Gastroesophageal sphincter (tissue), 4 donors: ENCODE measurements around the gene MPP4. TPM values are rescaled to one million over a fixed set of nuclear protein-coding genes. Genes with fewer than 3 reads are reported as not detected.

Experiments
- ATAC-seq: fragments of 150-250 bp; one replicate; pipeline ENCODE4 v1.9.1; 2016; ENCODE audit warnings: mild to moderate bottlenecking, moderate library complexity
- H3K27ac ChIP-seq, 4 donors: fragments of 200-600 bp; sonication (generic) in 3 of 4; 1 replicate in 3 of 4; 2 replicates in 1 of 4; pipeline ENCODE4 v1.5.1; 2016 to 2019
- H3K27me3 ChIP-seq: fragments of 200-600 bp; sonication (generic); one replicate; pipeline ENCODE4 v1.5.1; 2019
- H3K36me3 ChIP-seq, 2 donors: fragments of 200-600 bp; sonication (generic); one replicate each; pipeline ENCODE4 v1.5.1; 2019; ENCODE audit warnings: control low read depth in 1 of 2
- H3K4me1 ChIP-seq, 3 donors: fragments of 200-600 bp; sonication (generic); 1 replicate in 2 of 3; 2 replicates in 1 of 3; pipeline ENCODE4 v1.5.1; 2016 to 2019; ENCODE audit warnings: control low read depth in 2 of 3
- H3K4me3 ChIP-seq, 2 donors: fragments of 200-600 bp; sonication (generic); one replicate each; pipeline ENCODE4 v1.5.1; 2019; ENCODE audit warnings: mild to moderate bottlenecking in 1 of 2, moderate library complexity in 1 of 2
- H3K9me3 ChIP-seq, 3 donors: fragments of 200-600 bp; sonication (generic); one replicate each; pipeline ENCODE4 v1.5.1; 2017 to 2019; ENCODE audit warnings: control low read depth in 2 of 3
- EP300 ChIP-seq: sonication (generic); formaldehyde crosslinking; IDR thresholded peaks from one replicate; pipeline ENCODE4 v1.6.1; 2017; ENCODE audit warnings: antibody characterized with exemption, mild to moderate bottlenecking
- POLR2A ChIP-seq, 2 donors: fragments of 450-650 bp; IDR thresholded peaks; one replicate each; pipeline ENCODE4 v1.6.1; 2017; ENCODE audit warnings: antibody characterized with exemption in 2 of 2, mild to moderate bottlenecking in 2 of 2, moderate library complexity in 1 of 2
- POLR2AphosphoS5 ChIP-seq: sonication (generic); formaldehyde crosslinking; IDR thresholded peaks from one replicate; pipeline ENCODE4 v1.6.1; 2017; ENCODE audit warnings: antibody characterized with exemption
- WGBS, 2 donors: methylation state at CpG; one replicate each; pipeline ENCODE4 v1.1.5; 2018; ENCODE audit warnings: low coverage in 1 of 2; 5-methylcytosine and 5-hydroxymethylcytosine counted together
- total RNA-seq, 4 donors: library from RNA; depleted of rRNA; stranded (reverse); fragments of >200 nt; gene quantifications; one replicate each; pipeline ENCODE4 v1.1.0, GENCODE V29; 2016
- TF ChIP-seq, protein P1 (sequence below), 4 experiments: fragments of 200-600 bp in 2 of 4; fragments of 450-650 bp in 2 of 4; sonication (generic) in 1 of 4; IDR thresholded peaks; one replicate each; pipeline ENCODE4 v1.5.1; 2017 to 2019; ENCODE audit warnings: antibody characterized with exemption in 4 of 4, mild to moderate bottlenecking in 2 of 4, moderate library complexity in 2 of 4

MPP4 gene
- total RNA-seq, 4 donors from 2014 or later, result 0.27 to 0.35 TPM; not detected in 2

DNA sequence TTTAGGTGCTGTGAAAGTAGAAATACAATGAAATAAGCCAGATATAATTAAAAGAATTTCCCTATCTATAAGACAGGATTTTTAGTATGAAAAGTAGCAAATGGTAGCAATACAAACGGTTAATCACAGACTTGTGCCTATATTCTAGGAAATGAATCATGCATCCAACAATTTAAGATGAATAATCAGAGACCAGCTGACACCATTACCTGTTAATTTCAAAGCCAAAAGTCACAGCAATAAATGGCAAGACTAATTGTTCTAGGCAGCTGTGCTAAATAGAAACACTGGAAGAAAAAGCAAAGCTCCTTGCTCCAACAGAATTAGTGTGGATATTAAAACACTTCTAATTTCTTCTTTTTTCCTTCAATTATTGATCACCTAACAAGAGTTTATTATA, 35.1 kb upstream of the MPP4 start:
- Histone ChIP-seq H3K27ac (no peak overlapping the region), H3K4me1 (no peaks in the 10 kb centered on the region), H3K4me3 (no peak overlapping the region), H3K9me3 (no peaks in the 10 kb centered on the region), H3K27me3 (no peaks in the 10 kb centered on the region), H3K36me3 (peaks cover 9 to 86% of the 10 kb centered on the region in 2 donors)
- no peak for TF ChIP-seq POLR2A (IDR thresholded peaks at IDR 0.05)
- TF ChIP-seq, protein P1, sequence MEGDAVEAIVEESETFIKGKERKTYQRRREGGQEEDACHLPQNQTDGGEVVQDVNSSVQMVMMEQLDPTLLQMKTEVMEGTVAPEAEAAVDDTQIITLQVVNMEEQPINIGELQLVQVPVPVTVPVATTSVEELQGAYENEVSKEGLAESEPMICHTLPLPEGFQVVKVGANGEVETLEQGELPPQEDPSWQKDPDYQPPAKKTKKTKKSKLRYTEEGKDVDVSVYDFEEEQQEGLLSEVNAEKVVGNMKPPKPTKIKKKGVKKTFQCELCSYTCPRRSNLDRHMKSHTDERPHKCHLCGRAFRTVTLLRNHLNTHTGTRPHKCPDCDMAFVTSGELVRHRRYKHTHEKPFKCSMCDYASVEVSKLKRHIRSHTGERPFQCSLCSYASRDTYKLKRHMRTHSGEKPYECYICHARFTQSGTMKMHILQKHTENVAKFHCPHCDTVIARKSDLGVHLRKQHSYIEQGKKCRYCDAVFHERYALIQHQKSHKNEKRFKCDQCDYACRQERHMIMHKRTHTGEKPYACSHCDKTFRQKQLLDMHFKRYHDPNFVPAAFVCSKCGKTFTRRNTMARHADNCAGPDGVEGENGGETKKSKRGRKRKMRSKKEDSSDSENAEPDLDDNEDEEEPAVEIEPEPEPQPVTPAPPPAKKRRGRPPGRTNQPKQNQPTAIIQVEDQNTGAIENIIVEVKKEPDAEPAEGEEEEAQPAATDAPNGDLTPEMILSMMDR (IDR thresholded peaks at IDR 0.05), result no peak
- no peak for TF ChIP-seq POLR2AphosphoS5
- no peak for TF ChIP-seq EP300
- ATAC-seq, result no peak
- 75 to 100% methylated on average over 1 of the region's 1 CpG for WGBS, 2 donors

DNA sequence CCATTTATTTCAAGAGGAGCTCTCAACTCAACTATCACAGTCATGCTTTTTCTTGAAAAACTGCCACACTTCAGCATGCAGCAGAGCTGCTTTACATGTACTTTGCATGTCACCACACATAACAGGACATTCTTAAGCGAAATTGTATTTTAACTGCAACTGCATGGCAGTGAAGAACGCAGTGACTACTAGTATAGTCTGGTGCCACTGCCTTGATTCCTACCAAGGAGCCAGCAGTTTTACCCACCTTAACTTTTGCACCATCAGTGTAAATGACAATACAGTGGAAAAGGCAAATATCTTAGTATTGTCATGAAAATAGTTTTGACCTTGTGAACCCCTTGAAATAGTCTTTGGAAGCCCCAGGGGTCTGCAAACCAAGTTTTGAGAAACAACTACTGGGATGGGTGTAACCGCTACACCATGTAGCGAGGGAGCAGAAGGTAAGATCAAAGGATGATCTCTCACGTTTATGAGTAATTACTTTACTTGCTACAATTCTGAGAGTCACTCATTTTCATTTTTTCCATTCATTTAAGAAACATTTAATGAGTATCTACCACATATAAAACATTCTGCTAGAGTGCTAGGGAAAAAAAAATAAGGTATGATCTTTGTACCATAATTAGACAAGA, 32.3 kb upstream of the MPP4 start:
- Histone ChIP-seq H3K9me3 (no peaks in the 10 kb centered on the region), H3K4me3 (no peak overlapping the region), H3K27ac (no peak overlapping the region), H3K36me3 (peaks cover 6 to 88% of the 10 kb centered on the region in 2 donors), H3K4me1 (no peaks in the 10 kb centered on the region), H3K27me3 (no peaks in the 10 kb centered on the region)
- 62 to 85% methylated on average over 3 to 5 of the region's 5 CpGs for WGBS, 2 donors
- no peak for ATAC-seq
- no peak for TF ChIP-seq POLR2A (IDR thresholded peaks at IDR 0.05)
- TF ChIP-seq, protein P1 (IDR thresholded peaks at IDR 0.05), result no peak
- TF ChIP-seq EP300, result no peak
- TF ChIP-seq POLR2AphosphoS5, result no peak

DNA sequence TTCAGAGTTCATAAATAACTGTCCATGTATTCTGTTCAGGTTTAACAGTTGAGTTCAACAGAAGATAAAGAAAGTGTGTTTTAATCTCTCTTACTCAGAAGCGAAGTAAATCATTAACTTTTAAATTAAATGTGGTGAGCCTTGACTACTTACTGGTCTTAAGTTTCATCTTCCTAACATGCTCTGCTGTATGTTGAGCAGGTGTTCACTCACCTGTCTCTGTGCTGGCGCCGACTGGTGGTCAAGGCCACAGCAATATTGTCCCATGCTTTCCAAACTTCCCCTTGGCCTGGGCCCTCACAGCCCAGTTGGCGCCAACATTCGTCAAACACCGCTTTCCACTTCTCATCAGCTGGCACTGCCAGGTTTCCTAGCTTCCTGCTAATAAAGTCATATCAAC, 17.0 kb upstream of the MPP4 start:
- Histone ChIP-seq H3K27me3 (no peaks in the 10 kb centered on the region), H3K4me1 (no peaks in the 10 kb centered on the region), H3K36me3 (peaks cover 3 to 89% of the 10 kb centered on the region in 2 donors), H3K4me3 (no peak overlapping the region), H3K27ac (no peak overlapping the region), H3K9me3 (peaks cover 0 to 6% (median 0%) of the 10 kb centered on the region in 3 donors)
- no peak for TF ChIP-seq POLR2AphosphoS5
- no peak for TF ChIP-seq POLR2A (IDR thresholded peaks at IDR 0.05)
- TF ChIP-seq, protein P1 (IDR thresholded peaks at IDR 0.05), result no peak
- no peak for TF ChIP-seq EP300
- no peak for ATAC-seq
- 78 to 93% methylated on average over 5 to 6 of the region's 6 CpGs for WGBS, 2 donors

DNA sequence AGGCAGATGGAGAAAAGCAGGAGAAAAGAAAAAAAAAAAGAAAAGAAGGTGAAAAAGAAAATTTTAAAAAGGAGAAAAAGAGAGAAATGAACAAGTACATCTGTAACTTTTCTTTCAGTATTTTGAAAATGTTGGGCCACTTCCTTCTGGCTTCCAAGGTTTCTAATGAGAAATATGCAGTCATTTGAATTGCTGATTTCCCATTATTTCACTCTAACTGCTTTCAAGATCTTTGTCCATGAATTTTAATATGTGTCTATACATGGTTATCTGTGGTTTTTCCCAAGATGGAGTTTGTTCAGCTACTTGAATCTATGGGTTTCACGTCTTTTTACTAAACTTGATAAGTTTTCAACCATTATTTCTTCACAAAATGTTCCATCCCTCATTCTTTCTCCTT, 14.3 kb upstream of the MPP4 start:
- no peak for ATAC-seq
- Histone ChIP-seq H3K4me3 (no peak overlapping the region), H3K9me3 (no peaks in the 10 kb centered on the region), H3K27ac (no peak overlapping the region), H3K27me3 (no peaks in the 10 kb centered on the region), H3K36me3 (peaks cover 6 to 89% of the 10 kb centered on the region in 2 donors), H3K4me1 (no peaks in the 10 kb centered on the region)
- 100% methylated on average over 1 of the region's 1 CpG for WGBS, 2 donors
- TF ChIP-seq, protein P1 (IDR thresholded peaks at IDR 0.05), result no peak
- no peak for TF ChIP-seq POLR2A (IDR thresholded peaks at IDR 0.05)
- TF ChIP-seq EP300, result no peak
- TF ChIP-seq POLR2AphosphoS5, result no peak

DNA sequence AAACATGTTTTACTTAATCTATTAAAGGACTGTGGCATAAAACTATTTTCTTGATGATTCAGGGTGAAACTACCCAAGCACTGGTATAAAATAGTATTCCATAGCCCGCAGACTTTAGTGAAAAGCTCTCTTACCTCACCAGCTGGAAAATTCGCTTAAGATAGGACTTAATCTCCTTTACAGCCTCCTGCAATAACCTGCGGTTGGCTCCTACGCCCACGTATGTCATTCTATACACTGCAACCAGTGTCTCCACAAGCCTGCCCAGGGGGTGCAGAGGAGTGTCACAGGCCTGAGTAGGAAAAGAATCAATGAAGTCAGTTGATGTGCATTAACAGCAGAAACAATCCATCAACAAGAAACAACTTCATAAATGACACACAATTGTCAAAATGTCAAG, 11.3 kb upstream of the MPP4 start:
- ATAC-seq, result no peak
- Histone ChIP-seq H3K4me1 (no peaks in the 10 kb centered on the region), H3K36me3 (peaks cover 4 to 89% of the 10 kb centered on the region in 2 donors), H3K4me3 (no peak overlapping the region), H3K27me3 (no peaks in the 10 kb centered on the region), H3K27ac (no peak overlapping the region), H3K9me3 (no peaks in the 10 kb centered on the region)
- WGBS, 2 donors, result 84 to 94% methylated on average over 5 of the region's 5 CpGs
- no peak for TF ChIP-seq POLR2AphosphoS5
- TF ChIP-seq POLR2A (IDR thresholded peaks at IDR 0.05), result no peak
- TF ChIP-seq, protein P1 (IDR thresholded peaks at IDR 0.05), result no peak
- TF ChIP-seq EP300, result no peak
